Upper lobe of left lung (tissue), 4 donors: ENCODE data around the gene ACSS2.

Experiments used
- EP300 ChIP-seq, 4 donors: sonication (generic); formaldehyde crosslinking; IDR thresholded peaks; one replicate each; pipeline ENCODE4 v1.5.1; 2017; ENCODE audit warnings: antibody characterized with exemption in 4 of 4, control low read depth in 2 of 4
- POLR2A ChIP-seq, 4 donors: fragments of 450-650 bp; IDR thresholded peaks; one replicate each; pipeline ENCODE4 v1.5.1; 2016 to 2017; ENCODE audit warnings: antibody characterized with exemption in 4 of 4, mild to moderate bottlenecking in 2 of 4
- POLR2AphosphoS5 ChIP-seq, 2 donors: sonication (generic); formaldehyde crosslinking; IDR thresholded peaks; one replicate each; pipeline ENCODE4 v1.5.1; 2017; ENCODE audit warnings: antibody characterized with exemption in 2 of 2
- TF ChIP-seq, protein P1 (sequence below), 6 experiments: fragments of 450-650 bp in 4 of 6; fragments of 200-600 bp in 2 of 6; sonication (generic) in 2 of 6; IDR thresholded peaks; one replicate each; pipeline ENCODE4 v1.5.1; 2016 to 2019; ENCODE audit warnings: antibody characterized with exemption in 6 of 6

- TF ChIP-seq EP300 (IDR thresholded peaks at IDR 0.05) (no peak), POLR2A (IDR thresholded peaks at IDR 0.05) (no peak), POLR2AphosphoS5 (IDR thresholded peaks at IDR 0.05) (no peak)
- TF ChIP-seq, protein P1, sequence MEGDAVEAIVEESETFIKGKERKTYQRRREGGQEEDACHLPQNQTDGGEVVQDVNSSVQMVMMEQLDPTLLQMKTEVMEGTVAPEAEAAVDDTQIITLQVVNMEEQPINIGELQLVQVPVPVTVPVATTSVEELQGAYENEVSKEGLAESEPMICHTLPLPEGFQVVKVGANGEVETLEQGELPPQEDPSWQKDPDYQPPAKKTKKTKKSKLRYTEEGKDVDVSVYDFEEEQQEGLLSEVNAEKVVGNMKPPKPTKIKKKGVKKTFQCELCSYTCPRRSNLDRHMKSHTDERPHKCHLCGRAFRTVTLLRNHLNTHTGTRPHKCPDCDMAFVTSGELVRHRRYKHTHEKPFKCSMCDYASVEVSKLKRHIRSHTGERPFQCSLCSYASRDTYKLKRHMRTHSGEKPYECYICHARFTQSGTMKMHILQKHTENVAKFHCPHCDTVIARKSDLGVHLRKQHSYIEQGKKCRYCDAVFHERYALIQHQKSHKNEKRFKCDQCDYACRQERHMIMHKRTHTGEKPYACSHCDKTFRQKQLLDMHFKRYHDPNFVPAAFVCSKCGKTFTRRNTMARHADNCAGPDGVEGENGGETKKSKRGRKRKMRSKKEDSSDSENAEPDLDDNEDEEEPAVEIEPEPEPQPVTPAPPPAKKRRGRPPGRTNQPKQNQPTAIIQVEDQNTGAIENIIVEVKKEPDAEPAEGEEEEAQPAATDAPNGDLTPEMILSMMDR (IDR thresholded peaks at IDR 0.05): no peak
These were observed 67.6 kb downstream of the ACSS2 start for GRCh38 chr20:34943808-34944567.
